Neural crest cell (in vitro differentiated cells): ENCODE measurements around the gene GNG2. TPM values are rescaled to one million over a fixed set of nuclear protein-coding genes. Genes with fewer than 3 reads are reported as not detected.

Experiments
- DNase-seq: peaks from one replicate; pipeline ENCODE4 v3.0.0; 2021; ENCODE audit warnings: low read depth, mixed read lengths, low spot score
- H3K27ac Mint-ChIP-seq: one replicate; pipeline ENCODE4 v1.8.0; 2021; ENCODE audit warnings: mild to moderate bottlenecking, mixed read lengths; ENCODE audit not compliant: unreplicated experiment
- H3K27me3 Mint-ChIP-seq: 2 replicates; pipeline ENCODE4 v1.8.0; 2021; ENCODE audit warnings: low read depth, mild to moderate bottlenecking, mixed read lengths
- H3K36me3 Mint-ChIP-seq: 2 replicates; pipeline ENCODE4 v1.8.0; 2021; ENCODE audit warnings: low read depth, mild to moderate bottlenecking, mixed read lengths
- H3K4me1 Mint-ChIP-seq: 2 replicates; pipeline ENCODE4 v1.8.0; 2021; ENCODE audit warnings: mixed read lengths
- H3K4me3 Mint-ChIP-seq: one replicate; pipeline ENCODE4 v1.8.0; 2021; ENCODE audit warnings: mild to moderate bottlenecking, mixed read lengths
- H3K9me3 Mint-ChIP-seq: 2 replicates; pipeline ENCODE4 v1.8.0; 2021; ENCODE audit warnings: mixed read lengths
- total RNA-seq: library from RNA; stranded (reverse); gene quantifications from 2 replicates; pipeline ENCODE4 v1.2.1, GENCODE V29; 2021
- TF ChIP-seq, protein P1 (sequence below): fragments of 200-600 bp; sonication (generic); conservative IDR thresholded peaks from 2 replicates; pipeline ENCODE4 v1.5.0; 2021; ENCODE audit warnings: antibody characterized with exemption, mild to moderate bottlenecking

Gene GNG2
- total RNA-seq, 1 donor from 2014 or later = 174 TPM

DNA sequence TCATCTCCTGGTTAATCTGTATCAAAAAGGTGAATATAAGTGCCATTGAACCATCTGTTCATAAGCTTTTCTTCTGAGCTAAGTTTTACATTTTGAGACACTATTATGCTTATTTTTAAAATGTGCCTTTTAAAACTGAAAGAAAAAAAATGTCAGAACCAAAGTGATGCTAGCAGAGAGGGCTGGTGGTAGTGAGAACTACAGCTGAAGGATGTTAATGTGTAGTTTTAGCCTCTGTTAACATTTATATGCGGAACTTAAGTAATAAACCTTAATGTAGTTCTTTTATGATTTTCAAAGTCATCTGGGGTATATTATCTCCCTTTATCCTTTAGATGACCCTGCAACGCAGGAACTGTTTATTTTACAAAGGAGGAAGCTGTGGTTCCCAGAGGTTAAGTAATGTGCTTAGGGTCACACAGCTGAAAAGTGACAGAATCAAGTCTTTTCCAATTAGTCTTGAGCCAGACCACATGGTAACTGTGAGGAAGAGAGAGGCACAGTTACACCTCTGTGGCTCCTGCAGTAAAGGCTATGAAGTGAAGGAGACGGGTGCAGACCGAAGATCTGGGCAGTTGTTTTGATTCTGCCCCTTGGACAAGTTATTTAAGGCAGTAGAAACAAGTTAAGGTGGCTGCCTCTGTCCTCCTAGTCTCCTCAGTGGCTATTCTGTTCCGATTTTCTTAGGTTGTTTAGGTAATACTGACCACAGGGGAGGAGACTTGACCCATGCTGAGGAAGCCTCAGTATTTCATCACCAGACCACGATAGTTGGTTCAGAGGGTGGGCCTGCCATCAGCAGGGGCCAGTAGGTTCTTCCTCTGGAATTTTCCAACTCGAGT lies 23.9 kb downstream of the GNG2 start:
- no peak for DNase-seq
- H3K4me3 Mint-ChIP-seq = no peak overlapping the region

DNA sequence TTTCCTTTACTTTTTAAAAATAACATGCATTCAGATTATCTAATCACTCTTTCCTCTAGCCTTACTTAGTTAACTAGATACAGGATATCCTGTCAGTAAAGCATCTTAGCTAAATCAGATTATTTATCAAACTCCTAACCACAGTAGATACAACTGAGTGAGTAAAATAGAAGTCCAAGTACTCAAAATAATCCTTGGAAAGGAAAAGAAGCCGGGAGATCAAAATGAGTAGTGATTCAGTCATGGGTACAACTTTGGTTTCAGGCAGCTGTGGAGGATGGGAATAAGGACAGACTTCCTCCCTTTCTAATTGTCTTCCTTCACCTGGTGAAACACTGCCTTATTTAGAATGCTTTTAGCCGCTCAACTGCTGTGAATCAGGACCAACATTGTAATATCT lies 29.4 kb downstream of the GNG2 start:
- Mint-ChIP-seq H3K4me1 (peaks cover 5% of the 10 kb centered on the region), H3K4me3 (no peak overlapping the region), H3K27ac (no peak overlapping the region), H3K9me3 (peaks cover 3% of the 10 kb centered on the region), H3K36me3 (peaks cover 10% of the 10 kb centered on the region), H3K27me3 (no peaks in the 10 kb centered on the region)
- no peak for DNase-seq
- TF ChIP-seq, protein P1, sequence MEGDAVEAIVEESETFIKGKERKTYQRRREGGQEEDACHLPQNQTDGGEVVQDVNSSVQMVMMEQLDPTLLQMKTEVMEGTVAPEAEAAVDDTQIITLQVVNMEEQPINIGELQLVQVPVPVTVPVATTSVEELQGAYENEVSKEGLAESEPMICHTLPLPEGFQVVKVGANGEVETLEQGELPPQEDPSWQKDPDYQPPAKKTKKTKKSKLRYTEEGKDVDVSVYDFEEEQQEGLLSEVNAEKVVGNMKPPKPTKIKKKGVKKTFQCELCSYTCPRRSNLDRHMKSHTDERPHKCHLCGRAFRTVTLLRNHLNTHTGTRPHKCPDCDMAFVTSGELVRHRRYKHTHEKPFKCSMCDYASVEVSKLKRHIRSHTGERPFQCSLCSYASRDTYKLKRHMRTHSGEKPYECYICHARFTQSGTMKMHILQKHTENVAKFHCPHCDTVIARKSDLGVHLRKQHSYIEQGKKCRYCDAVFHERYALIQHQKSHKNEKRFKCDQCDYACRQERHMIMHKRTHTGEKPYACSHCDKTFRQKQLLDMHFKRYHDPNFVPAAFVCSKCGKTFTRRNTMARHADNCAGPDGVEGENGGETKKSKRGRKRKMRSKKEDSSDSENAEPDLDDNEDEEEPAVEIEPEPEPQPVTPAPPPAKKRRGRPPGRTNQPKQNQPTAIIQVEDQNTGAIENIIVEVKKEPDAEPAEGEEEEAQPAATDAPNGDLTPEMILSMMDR = no peak

More for the DNA sequence above, 23.9 kb downstream of the GNG2 start:
- peaks cover 11% of the 10 kb centered on the region for H3K36me3 Mint-ChIP-seq
- TF ChIP-seq, protein P1 = no peak
- no peaks in the 10 kb centered on the region for H3K27me3 Mint-ChIP-seq
- H3K9me3 Mint-ChIP-seq = peaks cover 3% of the 10 kb centered on the region
- peaks cover 35% of the 10 kb centered on the region for H3K4me1 Mint-ChIP-seq
- peak overlapping the region; percentile 9 for H3K27ac Mint-ChIP-seq

DNA sequence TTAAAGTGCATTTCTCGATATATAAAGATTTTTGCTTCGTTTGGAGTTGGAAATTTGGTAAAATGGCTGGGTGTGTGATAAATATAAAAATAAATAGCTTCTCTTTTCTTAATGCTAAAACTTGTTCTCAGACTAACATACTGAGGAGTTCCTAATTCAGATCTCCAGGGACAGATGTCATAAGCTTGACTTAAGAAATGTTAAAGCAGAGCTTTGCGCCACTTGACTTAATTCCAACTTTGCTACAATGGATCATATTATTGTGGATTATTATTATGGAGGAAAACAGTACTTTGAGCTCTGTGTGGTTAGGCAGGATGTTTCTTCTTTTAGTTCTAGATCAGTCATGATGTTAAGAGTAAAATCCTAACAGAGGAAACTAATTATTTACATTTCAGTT lies 33.8 kb downstream of the GNG2 start:
- DNase-seq = no peak
- Mint-ChIP-seq H3K4me1 (peaks cover 31% of the 10 kb centered on the region), H3K4me3 (no peak overlapping the region), H3K27ac (no peak overlapping the region), H3K9me3 (peaks cover 3% of the 10 kb centered on the region), H3K27me3 (no peaks in the 10 kb centered on the region), H3K36me3 (peaks cover 15% of the 10 kb centered on the region)
- TF ChIP-seq, protein P1 = no peak

DNA sequence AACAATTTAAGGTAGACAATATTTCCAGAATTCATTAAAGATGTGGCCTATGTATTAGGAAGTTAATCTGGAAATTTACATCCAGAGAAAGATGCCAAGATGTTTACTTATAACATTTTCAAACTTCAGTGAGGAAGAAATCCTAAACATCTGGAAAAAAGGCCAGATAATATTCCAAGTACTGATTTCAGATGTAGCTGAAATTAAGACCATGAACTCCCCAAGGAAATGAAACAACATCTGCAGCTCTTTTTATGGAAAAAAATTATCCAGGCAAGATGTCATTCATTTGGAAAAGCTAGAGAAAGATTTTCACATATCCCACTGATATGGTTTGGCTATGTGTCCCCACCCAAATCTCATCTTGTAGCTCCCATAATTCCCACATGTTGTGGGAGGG lies 35.0 kb downstream of the GNG2 start:
- H3K9me3 Mint-ChIP-seq = peaks cover 3% of the 10 kb centered on the region
- H3K36me3 Mint-ChIP-seq = peaks cover 15% of the 10 kb centered on the region

DNA sequence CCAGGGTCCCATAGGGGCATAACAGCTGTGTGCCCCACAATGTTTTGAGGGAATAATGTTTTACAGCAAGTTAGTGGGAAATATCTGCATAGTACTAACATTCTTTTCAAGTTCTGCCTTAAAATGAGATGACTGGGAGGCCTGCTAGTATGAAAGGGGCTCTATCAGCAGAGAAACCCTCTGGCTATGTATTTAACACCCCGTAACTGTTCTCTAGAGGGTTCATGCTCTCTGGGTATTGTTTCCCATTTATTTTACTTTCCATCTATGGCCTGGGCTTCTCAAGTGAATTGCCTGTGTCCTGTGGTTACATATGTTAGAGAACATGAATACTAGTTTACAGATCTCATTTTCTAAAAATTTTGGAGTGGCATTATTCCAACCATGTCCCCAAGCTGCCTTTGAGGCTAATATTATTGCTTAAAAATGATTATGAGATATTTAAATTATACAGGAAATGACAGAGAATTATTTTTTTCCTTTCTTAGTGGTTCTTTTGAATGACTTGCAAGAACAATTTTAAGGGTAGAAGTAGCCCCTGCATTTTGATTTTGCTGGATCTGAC lies 37.5 kb downstream of the GNG2 start:
- Mint-ChIP-seq H3K36me3 (peaks cover 26% of the 10 kb centered on the region), H3K4me1 (peaks cover 35% of the 10 kb centered on the region), H3K27me3 (no peaks in the 10 kb centered on the region), H3K27ac (peak overlapping the region; percentile 7), H3K4me3 (no peak overlapping the region), H3K9me3 (peaks cover 3% of the 10 kb centered on the region)
- no peak for DNase-seq
- TF ChIP-seq, protein P1 = no peak

More for the DNA sequence above, 35.0 kb downstream of the GNG2 start:
- DNase-seq = no peak
- Mint-ChIP-seq H3K27me3 (no peaks in the 10 kb centered on the region), H3K4me1 (peaks cover 35% of the 10 kb centered on the region), H3K4me3 (no peak overlapping the region), H3K27ac (no peak overlapping the region)
- TF ChIP-seq, protein P1 = no peak
